Duodenal mucosa (tissue), 2 donors: Measurements from ENCODE around the gene TECR.
A peak's percentile ranks its signal among the peaks of the same experiment; 100 is the strongest.

Experiments used
- H3K27ac ChIP-seq: one replicate; pipeline ENCODE4 v1.7.0; 2013; ENCODE audit warnings: low read depth, low read length
- H3K27me3 ChIP-seq, 2 donors: one replicate each; pipeline ENCODE4 v1.7.0; 2013; ENCODE audit warnings: low read length in 2 of 2, control low read depth in 1 of 2; ENCODE audit not compliant: insufficient read depth in 2 of 2, control insufficient read depth in 1 of 2
- H3K36me3 ChIP-seq, 2 donors: one replicate each; pipeline ENCODE4 v1.7.0; 2013; ENCODE audit warnings: low read length in 2 of 2, control low read depth in 1 of 2; ENCODE audit not compliant: insufficient read depth in 2 of 2, control insufficient read depth in 1 of 2
- H3K4me1 ChIP-seq, 2 donors: one replicate each; pipeline ENCODE4 v1.7.0; 2013; ENCODE audit warnings: low read length in 2 of 2, control low read depth in 1 of 2; ENCODE audit not compliant: insufficient read depth in 2 of 2, control insufficient read depth in 1 of 2
- H3K4me3 ChIP-seq, 2 donors: one replicate each; pipeline ENCODE4 v1.7.0; 2013; ENCODE audit warnings: low read length in 2 of 2, low read depth in 1 of 2
- H3K9ac ChIP-seq, 2 donors: one replicate each; pipeline ENCODE4 v1.7.0; 2013; ENCODE audit warnings: low read length in 2 of 2, low read depth in 1 of 2
- H3K9me3 ChIP-seq, 2 donors: one replicate each; pipeline ENCODE4 v1.7.0; 2013; ENCODE audit warnings: low read length in 2 of 2, control low read depth in 1 of 2; ENCODE audit not compliant: control insufficient read depth in 1 of 2

Gene TECR

DNA sequence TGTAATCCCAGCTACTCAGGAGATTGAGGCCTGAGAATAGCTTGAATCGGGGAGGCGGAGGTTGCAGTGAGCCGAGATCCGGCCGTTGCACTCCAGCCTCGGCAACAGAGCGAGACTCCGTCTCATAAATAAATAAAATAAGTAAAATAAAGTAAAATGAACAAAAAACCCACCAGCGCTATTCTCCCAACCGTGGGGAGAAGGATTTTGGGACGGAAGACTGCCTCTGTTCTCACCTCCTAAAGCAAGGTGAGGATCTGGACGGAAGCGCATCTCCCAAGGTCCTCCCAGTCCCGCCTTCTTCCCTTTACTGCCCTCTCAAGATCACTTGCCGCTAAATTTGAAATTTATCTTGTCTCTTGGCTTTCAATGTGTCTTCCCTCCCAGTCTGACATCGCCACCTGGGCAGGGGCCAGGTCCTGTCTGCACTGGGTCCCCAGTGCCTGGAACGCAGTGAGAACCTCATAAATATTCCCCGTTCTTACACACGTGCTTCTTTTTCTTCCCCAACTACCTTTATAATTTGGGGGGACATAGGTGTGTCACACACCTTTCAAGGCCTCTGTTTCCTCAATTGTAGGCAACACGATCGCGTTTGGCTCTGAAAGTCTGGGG, 10.0 kb upstream of the TECR start:
- no peak overlapping the region for H3K4me3 ChIP-seq
- H3K9ac ChIP-seq = peak overlapping the region in 1 of 2 donors; percentile 3
- no peaks in the 10 kb centered on the region for H3K27me3 ChIP-seq

DNA sequence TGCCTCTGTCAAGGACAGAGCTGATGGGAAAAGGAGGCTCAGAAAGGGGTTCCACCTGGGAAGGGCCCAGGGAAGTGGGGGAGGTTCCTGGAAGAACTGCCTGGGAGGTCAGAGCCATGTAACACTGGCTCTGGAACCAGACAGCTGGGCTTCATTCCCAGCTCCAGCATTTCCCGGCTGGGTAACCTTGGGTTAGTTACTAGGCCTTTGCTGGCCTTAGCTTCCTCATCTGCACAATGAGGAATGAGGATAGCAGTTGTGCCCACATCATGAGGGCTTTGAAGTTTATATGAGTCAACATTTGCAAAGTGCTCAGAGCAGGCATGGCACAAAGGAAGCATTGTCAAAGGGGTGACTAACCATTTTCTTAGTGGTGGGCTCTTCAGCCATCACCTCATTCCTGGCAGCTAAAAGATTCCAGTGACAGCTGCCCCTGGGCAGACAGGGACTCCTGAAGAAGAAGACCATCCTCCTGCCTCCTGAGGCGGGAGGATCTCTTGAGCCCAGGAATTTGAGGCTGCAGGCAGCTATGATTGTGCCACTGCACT, 9.5 kb upstream of the TECR start:
- Histone ChIP-seq H3K36me3 (peaks cover 0 to 14% of the 10 kb centered on the region in 2 donors), H3K4me3 (no peak overlapping the region), H3K4me1 (peaks cover 35 to 42% of the 10 kb centered on the region in 2 donors), H3K27ac (no peak overlapping the region), H3K9ac (peak overlapping the region in 1 of 2 donors; percentile 3), H3K9me3 (no peaks in the 10 kb centered on the region), H3K27me3 (no peaks in the 10 kb centered on the region)

More for the DNA sequence above, 10.0 kb upstream of the TECR start:
- Histone ChIP-seq H3K36me3 (peaks cover 2 to 20% of the 10 kb centered on the region in 2 donors), H3K27ac (no peak overlapping the region), H3K4me1 (peaks cover 38 to 46% of the 10 kb centered on the region in 2 donors), H3K9me3 (no peaks in the 10 kb centered on the region)

DNA sequence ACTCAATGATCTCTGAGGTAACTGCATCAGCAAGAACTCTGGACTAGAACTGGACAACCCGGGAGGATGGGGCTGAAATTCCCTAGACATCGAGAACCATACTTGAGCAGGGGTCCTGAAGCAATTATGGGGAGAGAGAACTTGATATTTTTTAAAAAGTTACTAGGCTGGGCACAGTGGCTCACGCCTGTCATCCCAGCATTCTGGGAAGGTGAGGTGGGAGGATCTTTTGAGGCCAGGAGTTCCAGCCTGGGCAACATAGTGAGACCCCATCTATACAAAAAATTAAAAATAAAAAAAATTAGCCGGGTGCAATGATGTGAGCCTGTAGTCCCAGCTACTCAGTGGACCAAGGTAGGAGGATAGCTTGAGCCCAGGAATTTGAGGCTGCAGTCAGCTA, 8.9 kb upstream of the TECR start:
- H3K27ac ChIP-seq = no peak overlapping the region
- H3K9ac ChIP-seq = no peak overlapping the region
- no peaks in the 10 kb centered on the region for H3K9me3 ChIP-seq

DNA sequence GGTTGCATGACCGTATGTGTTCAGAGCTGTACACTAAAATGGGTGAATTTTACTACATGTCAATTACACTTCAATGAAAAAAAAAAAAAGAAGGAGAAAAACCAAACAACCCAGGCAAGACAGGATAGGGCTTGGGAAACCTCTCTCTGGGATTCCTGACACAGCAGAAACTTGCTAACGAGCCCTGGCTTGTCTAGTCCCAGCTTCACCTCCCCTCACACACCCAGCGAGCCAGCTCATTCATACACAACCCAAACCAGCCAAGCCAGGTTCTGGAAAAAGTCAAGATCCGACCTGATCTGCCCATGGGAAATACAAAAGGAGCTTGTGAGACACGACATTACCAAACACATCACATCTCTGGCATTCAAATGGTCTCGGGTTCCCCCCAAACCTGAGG, 3.7 kb upstream of the TECR start:
- peaks cover 16 to 27% of the 10 kb centered on the region in 2 donors for H3K4me1 ChIP-seq
- H3K9me3 ChIP-seq = no peaks in the 10 kb centered on the region
- H3K36me3 ChIP-seq = no peaks in the 10 kb centered on the region
- no peak overlapping the region for H3K27ac ChIP-seq
- no peaks in the 10 kb centered on the region for H3K27me3 ChIP-seq
- H3K4me3 ChIP-seq = no peak overlapping the region
- no peak overlapping the region for H3K9ac ChIP-seq

More for the DNA sequence above, 8.9 kb upstream of the TECR start:
- Histone ChIP-seq H3K36me3 (peaks cover 0 to 8% of the 10 kb centered on the region in 2 donors), H3K4me1 (peaks cover 29 to 36% of the 10 kb centered on the region in 2 donors), H3K4me3 (no peak overlapping the region), H3K27me3 (no peaks in the 10 kb centered on the region)

DNA sequence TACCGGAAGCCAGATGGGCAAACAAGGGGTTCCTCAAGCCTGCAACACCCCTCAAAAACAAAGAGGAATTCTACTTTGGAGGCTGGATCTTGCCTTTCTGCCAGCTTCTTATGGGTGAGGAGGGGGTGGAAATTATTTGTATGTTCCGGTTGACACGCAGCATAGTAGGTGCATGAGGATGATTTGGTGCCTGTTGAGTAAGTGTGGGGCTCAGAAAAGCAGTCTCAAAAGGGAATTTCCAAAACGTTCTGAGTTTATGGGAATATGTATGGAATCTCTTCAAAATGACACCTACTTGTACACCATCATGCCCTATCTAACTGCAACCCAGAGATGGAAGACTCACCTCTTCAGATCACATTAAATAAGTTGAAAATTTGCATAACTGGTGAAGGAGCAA, 3.0 kb upstream of the TECR start:
- H3K27me3 ChIP-seq = no peaks in the 10 kb centered on the region
- H3K9ac ChIP-seq = no peak overlapping the region
- no peak overlapping the region for H3K4me3 ChIP-seq
- H3K9me3 ChIP-seq = no peaks in the 10 kb centered on the region
- H3K27ac ChIP-seq = no peak overlapping the region
- H3K4me1 ChIP-seq = peaks cover 16 to 30% of the 10 kb centered on the region in 2 donors
- H3K36me3 ChIP-seq = no peaks in the 10 kb centered on the region

DNA sequence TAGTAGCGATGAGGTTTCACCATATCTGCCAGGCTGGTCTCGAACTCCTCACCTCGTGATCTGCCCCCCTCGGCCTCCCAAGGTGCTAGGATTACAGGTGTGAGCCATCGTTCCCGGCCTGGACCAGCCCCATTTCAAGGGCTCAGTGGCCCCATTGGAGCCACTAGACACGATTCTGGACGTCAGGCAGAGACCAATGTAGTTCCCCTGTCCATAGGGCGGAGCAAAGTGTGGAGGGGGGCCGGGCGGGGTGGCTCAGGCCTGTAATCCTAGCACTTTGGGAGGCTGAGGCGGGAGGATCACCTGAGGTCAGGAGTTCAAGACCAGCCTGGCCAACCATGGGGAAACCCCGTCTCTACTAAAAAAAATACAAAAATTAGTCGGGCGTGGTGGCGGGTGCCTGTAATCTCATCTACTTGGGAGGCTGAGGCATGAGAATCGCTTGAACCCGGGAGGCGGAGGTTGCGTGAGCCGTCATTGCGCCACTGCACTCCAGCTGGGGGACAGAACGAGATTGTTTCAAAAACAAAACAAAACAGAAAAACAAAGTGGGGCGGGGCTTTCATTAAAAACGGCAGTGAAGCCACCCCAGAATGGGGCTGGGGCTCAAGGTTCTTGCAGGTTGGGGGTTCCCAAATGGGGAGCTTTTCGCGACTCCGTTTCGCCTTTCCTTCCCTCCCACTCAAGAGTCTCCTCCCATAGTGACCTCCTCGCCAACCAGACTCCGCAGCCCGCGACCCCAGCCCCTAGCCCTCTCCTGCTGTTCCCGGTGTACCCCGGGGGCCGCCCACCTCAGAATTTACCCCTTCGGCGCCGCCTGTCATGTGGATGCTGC, 758 bp upstream of the TECR start:
- peak overlapping the region; percentile 76 to 80 for H3K4me3 ChIP-seq
- H3K9ac ChIP-seq = peak overlapping the region; percentile 55 to 59
- no peaks in the 10 kb centered on the region for H3K9me3 ChIP-seq
- no peaks in the 10 kb centered on the region for H3K27me3 ChIP-seq
- no peaks in the 10 kb centered on the region for H3K36me3 ChIP-seq
- H3K27ac ChIP-seq = no peak overlapping the region
- peaks cover 11 to 12% of the 10 kb centered on the region in 2 donors for H3K4me1 ChIP-seq

DNA sequence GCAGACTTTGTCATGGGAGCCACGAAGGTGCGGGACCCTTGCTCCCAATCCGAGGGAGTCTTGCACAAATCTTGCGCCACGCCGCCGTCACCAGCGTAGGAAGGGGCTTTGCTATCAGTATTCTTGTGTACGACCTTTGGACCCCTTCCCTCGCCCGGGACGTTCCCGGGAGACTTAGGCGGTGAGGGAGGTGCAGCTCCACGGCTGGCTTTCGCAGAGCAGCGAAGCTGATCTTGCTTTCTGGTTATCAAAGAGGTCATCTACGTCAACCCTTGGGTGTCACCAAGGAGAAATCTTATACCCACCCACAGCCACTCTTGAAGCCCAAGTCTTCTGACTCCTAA, 583 bp downstream of the TECR start:
- Histone ChIP-seq H3K27ac (peak overlapping the region; percentile 94), H3K4me1 (peaks cover 11 to 12% of the 10 kb centered on the region in 2 donors), H3K9ac (peak overlapping the region; percentile 73 to 97), H3K36me3 (peaks cover 0 to 5% of the 10 kb centered on the region in 2 donors), H3K27me3 (no peaks in the 10 kb centered on the region), H3K9me3 (no peaks in the 10 kb centered on the region), H3K4me3 (peak overlapping the region; percentile 80 to 92)

DNA sequence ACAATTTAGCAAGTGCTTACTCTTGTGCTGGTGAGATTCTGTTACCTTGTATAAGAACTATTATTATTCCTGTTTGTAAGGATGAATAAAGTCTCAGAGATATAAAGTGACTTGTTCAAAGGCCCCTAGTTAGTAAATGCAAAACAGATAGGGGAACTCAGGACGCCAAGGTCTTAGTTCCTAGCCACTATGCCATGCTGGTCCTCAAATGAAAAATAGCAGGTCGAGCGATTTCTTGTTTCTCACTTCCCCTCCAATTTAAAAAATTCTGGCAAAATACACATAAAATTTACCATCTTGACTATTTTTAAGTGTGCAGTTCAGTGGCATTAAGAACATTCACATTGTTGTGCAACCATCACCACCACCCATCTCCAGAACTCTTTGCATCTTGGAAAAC, 1.1 kb downstream of the TECR start:
- peak overlapping the region; percentile 80 to 92 for H3K4me3 ChIP-seq
- H3K27ac ChIP-seq = no peak overlapping the region
- H3K36me3 ChIP-seq = peaks cover 0 to 5% of the 10 kb centered on the region in 2 donors
- H3K9me3 ChIP-seq = no peaks in the 10 kb centered on the region
- no peaks in the 10 kb centered on the region for H3K27me3 ChIP-seq
- peak overlapping the region; percentile 73 to 97 for H3K9ac ChIP-seq
- peaks cover 11 to 12% of the 10 kb centered on the region in 2 donors for H3K4me1 ChIP-seq

DNA sequence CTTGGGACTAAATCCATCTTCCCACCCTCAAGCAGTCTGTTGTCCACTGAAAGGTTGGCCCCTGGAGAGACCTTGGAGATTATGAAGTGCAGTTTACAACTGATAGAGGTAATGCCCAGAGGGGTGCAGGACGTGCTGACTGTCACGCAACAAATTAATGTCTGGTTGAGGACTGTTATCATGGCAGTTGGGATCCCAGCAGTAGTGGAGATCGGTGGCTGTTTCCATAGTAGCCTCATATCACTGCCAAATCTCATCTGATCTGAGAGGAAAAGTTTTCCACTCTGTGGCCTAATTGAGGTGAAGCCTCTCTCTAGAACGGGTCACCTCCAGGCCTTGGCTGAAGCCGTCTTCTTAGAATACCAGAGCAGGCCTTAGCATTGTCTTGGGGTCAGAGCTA, 4.1 kb downstream of the TECR start:
- Histone ChIP-seq H3K9ac (no peak overlapping the region), H3K4me1 (peaks cover 19 to 21% of the 10 kb centered on the region in 2 donors), H3K27me3 (no peaks in the 10 kb centered on the region), H3K36me3 (peaks cover 0 to 5% of the 10 kb centered on the region in 2 donors), H3K4me3 (no peak overlapping the region), H3K9me3 (no peaks in the 10 kb centered on the region), H3K27ac (no peak overlapping the region)
